ENCODE measurements around the gene PAOX.

The PAOX gene

DNA sequence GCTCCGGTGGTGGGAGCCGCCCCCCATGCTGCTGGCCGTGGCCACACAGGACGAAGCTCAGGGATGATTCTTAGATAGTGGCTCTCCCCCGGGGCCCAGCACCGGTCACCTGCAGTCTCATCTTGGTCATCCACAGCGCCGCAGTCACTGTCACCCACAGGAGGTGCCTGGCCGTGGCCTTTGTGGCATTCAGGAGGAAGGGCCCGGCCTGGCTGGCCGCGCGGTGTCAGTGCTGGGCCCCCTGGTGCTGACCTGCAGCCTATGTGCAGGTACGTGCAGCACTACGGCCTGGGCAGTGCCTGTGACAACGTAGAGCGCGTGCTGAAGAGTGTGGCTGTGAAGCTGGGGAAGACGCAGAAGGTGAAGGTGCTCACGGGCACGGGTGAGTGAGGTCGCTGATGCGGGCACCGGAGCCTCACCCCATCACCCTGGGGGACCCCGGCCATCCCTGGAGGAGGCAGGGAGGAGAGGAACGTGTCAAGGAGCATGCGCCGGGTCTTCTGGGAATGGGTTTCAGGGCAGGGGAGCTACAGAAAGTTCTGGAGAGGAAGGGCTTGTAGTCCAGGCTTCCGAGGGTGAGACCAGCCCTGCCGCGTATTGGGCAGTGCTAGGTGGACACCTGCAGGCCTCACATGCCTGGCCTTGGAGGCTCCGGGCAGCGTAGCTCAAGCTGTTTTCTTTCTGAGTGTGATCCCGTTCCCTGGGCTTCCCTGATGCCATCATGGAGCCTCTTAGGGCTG lies 40.3 kb downstream of the PAOX start:
- Histone ChIP-seq H3K36me3 (ENCODE audit: low read length) (no peaks in the 10 kb centered on the region), H3K9me3 (ENCODE audit: insufficient read depth, low read length) (no peaks in the 10 kb centered on the region)

DNA sequence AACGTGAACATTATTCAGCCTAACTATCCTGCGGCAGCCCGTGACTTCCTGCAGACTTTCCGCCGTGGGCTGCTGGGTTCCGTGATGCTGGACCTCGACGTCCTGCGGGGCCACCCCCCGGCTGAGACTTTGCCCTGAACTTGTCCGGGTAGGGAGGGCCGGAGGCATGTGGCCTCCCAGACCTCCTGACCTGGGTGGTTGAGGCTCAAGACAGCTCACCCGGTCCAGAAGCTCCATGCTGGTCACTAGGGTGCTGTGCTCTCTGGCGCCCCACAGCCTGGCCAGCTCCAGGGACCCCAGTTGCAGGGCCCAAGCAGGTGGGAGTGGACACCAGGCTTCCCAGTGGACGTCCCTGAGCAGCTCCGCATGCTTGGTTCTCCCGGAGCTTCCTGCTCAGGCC lies 41.0 kb downstream of the PAOX start:
- no peaks in the 10 kb centered on the region for H4K20me1 ChIP-seq (ENCODE audit: low read depth, low read length)
- H3K27me3 ChIP-seq (ENCODE audit: low read length) = no peaks in the 10 kb centered on the region
- no peaks in the 10 kb centered on the region for H3K36me3 ChIP-seq (ENCODE audit: low read length)

More for the DNA sequence above, 40.3 kb downstream of the PAOX start:
- H3K4me3 ChIP-seq (ENCODE audit: insufficient read depth, low read length, poor library complexity, severe bottlenecking) = no peak overlapping the region
- no peak overlapping the region for H3K27ac ChIP-seq (ENCODE audit: low read depth, low read length)
- no peaks in the 10 kb centered on the region for H4K20me1 ChIP-seq (ENCODE audit: low read depth, low read length)
- H3K9ac ChIP-seq (ENCODE audit: low read length) = no peak overlapping the region
- no peak for TF ChIP-seq EZH2phosphoT487 (conservative IDR thresholded peaks at IDR 0.05; ENCODE audit: low read length)
- TF ChIP-seq, protein P1, sequence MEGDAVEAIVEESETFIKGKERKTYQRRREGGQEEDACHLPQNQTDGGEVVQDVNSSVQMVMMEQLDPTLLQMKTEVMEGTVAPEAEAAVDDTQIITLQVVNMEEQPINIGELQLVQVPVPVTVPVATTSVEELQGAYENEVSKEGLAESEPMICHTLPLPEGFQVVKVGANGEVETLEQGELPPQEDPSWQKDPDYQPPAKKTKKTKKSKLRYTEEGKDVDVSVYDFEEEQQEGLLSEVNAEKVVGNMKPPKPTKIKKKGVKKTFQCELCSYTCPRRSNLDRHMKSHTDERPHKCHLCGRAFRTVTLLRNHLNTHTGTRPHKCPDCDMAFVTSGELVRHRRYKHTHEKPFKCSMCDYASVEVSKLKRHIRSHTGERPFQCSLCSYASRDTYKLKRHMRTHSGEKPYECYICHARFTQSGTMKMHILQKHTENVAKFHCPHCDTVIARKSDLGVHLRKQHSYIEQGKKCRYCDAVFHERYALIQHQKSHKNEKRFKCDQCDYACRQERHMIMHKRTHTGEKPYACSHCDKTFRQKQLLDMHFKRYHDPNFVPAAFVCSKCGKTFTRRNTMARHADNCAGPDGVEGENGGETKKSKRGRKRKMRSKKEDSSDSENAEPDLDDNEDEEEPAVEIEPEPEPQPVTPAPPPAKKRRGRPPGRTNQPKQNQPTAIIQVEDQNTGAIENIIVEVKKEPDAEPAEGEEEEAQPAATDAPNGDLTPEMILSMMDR (IDR thresholded peaks at IDR 0.05; ENCODE audit: insufficient read depth, low read length, poor library complexity, severe bottlenecking) = no peak
- no peaks in the 10 kb centered on the region for H3K9me2 ChIP-seq (replicated peaks; ENCODE audit: insufficient read depth, low read length)
- H3K27me3 ChIP-seq (ENCODE audit: low read length) = no peaks in the 10 kb centered on the region
- no peaks in the 10 kb centered on the region for H3K79me2 ChIP-seq (ENCODE audit: insufficient read depth, low read length)
- no peaks in the 10 kb centered on the region for H3F3A ChIP-seq (ENCODE audit: insufficient read depth)
- no peak overlapping the region for H2AFZ ChIP-seq (ENCODE audit: low read depth, low read length, severe bottlenecking)
- no peak overlapping the region for H3K4me2 ChIP-seq (ENCODE audit: low read depth, low read length, poor library complexity, severe bottlenecking)

DNA sequence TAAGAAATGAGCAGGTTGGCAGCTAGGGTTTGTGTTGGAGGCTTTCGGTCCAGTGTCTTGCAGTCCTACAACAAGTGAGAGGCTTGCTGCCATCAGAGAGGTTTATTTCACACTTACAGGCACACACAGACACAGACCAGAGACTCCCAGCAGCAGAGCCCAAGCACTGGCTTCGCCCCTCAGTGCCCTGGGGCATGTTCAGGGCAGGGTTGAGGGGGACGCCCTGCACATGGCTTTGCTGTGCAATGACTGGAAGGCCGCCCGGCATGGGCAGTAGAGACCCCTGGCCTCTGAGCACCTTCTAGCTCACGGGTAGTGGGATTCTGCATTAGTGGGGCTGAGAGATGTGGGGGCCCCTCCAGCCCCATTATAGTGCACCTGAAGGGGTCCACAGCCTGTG lies 41.5 kb downstream of the PAOX start:
- Histone ChIP-seq H3K4me2 (ENCODE audit: low read depth, low read length, poor library complexity, severe bottlenecking) (no peak overlapping the region), H3K9me2 (replicated peaks; ENCODE audit: insufficient read depth, low read length) (no peaks in the 10 kb centered on the region), H3F3A (ENCODE audit: insufficient read depth) (no peaks in the 10 kb centered on the region), H3K79me2 (ENCODE audit: insufficient read depth, low read length) (no peaks in the 10 kb centered on the region), H3K27ac (ENCODE audit: low read depth, low read length) (no peak overlapping the region), H3K9ac (ENCODE audit: low read length) (no peak overlapping the region), H3K4me3 (ENCODE audit: insufficient read depth, low read length, poor library complexity, severe bottlenecking) (no peak overlapping the region), H3K9me3 (ENCODE audit: insufficient read depth, low read length) (no peaks in the 10 kb centered on the region), H4K20me1 (ENCODE audit: low read depth, low read length) (no peaks in the 10 kb centered on the region), H3K36me3 (ENCODE audit: low read length) (no peaks in the 10 kb centered on the region), H3K27me3 (ENCODE audit: low read length) (no peaks in the 10 kb centered on the region), H2AFZ (ENCODE audit: low read depth, low read length, severe bottlenecking) (no peak overlapping the region)
- no peak for TF ChIP-seq EZH2phosphoT487 (conservative IDR thresholded peaks at IDR 0.05; ENCODE audit: low read length)
- TF ChIP-seq, protein P1 (IDR thresholded peaks at IDR 0.05; ENCODE audit: insufficient read depth, low read length, poor library complexity, severe bottlenecking) = no peak

More for the DNA sequence above, 41.0 kb downstream of the PAOX start:
- TF ChIP-seq EZH2phosphoT487 (conservative IDR thresholded peaks at IDR 0.05; ENCODE audit: low read length) = no peak
- TF ChIP-seq, protein P1 (IDR thresholded peaks at IDR 0.05; ENCODE audit: insufficient read depth, low read length, poor library complexity, severe bottlenecking) = no peak
- H3K9me3 ChIP-seq (ENCODE audit: insufficient read depth, low read length) = no peaks in the 10 kb centered on the region
- no peaks in the 10 kb centered on the region for H3K9me2 ChIP-seq (replicated peaks; ENCODE audit: insufficient read depth, low read length)
- no peaks in the 10 kb centered on the region for H3K79me2 ChIP-seq (ENCODE audit: insufficient read depth, low read length)
- no peak overlapping the region for H3K9ac ChIP-seq (ENCODE audit: low read length)
- H2AFZ ChIP-seq (ENCODE audit: low read depth, low read length, severe bottlenecking) = no peak overlapping the region
- no peak overlapping the region for H3K4me3 ChIP-seq (ENCODE audit: insufficient read depth, low read length, poor library complexity, severe bottlenecking)
- no peaks in the 10 kb centered on the region for H3F3A ChIP-seq (ENCODE audit: insufficient read depth)
- no peak overlapping the region for H3K27ac ChIP-seq (ENCODE audit: low read depth, low read length)
- H3K4me2 ChIP-seq (ENCODE audit: low read depth, low read length, poor library complexity, severe bottlenecking) = no peak overlapping the region
